ENCODE measurements around the gene EFHD2. TPM values are rescaled to one million over a fixed set of nuclear protein-coding genes. Genes with fewer than 3 reads are reported as not detected.

The EFHD2 gene
- total and polyA plus RNA-seq, 2 of the 8 experiments (the other 6 are each of a cell fraction or from before 2014, with no cell fraction given): 24.4 to 25.1 TPM

DNA sequence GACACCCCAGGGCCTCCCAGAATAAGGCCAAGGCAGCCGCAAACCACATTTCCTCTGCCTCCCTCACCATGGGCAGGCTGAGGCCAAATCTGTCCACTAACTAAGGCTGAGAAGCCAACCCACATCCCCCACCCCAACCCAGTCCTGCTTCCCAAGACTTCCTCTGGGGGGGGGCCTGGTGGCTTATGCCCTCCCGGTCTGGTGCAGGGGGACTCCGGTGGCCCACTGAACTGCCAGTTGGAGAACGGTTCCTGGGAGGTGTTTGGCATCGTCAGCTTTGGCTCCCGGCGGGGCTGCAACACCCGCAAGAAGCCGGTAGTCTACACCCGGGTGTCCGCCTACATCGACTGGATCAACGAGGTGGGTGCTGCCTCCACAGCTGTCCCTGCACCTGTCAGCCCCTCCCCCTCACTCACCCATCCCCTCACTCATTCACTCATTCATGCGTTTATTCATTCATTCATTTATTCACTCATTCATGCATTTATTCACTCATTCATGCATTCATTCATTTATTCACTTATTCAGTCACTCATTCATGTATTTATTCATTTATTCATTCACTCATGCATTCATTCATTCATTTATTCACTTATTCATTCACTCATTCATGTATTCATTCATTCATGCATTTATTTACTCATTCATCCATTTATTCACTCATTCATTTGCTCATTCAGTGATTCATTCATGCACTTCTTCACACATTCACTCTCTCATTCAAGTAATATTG lies 35.9 kb downstream of the EFHD2 start:
- FAIRE-seq (no peak), DNase-seq (ENCODE audit: low read depth in 1 of 2, low spot score in 2 of 2) (no peak)
- H2BK5ac ChIP-seq (ENCODE audit: low read depth, low read length): no peak overlapping the region
- H3K56ac ChIP-seq (replicated peaks; ENCODE audit: insufficient read length, low read depth, low read length): no peak overlapping the region
- H3K36me3 ChIP-seq (ENCODE audit: control insufficient read depth in 2 of 4, insufficient read depth in 4 of 4, low read length in 3 of 4): no peaks in the 10 kb centered on the region
- no peak overlapping the region for H2BK15ac ChIP-seq (ENCODE audit: low read length)
- H2BK120ac ChIP-seq (replicated peaks; ENCODE audit: low read depth, low read length): no peak overlapping the region
- H3K4me1 ChIP-seq (replicated peaks in 1 of 4; ENCODE audit: control insufficient read depth in 3 of 4, insufficient read depth in 4 of 4, low read length in 3 of 4): no peaks in the 10 kb centered on the region
- H3K27me3 ChIP-seq (replicated peaks in 1 of 4; ENCODE audit: control insufficient read depth in 3 of 4, extremely low read depth in 1 of 4, insufficient read depth in 3 of 4, low read length in 3 of 4): no peaks in the 10 kb centered on the region
- H4K20me1 ChIP-seq (replicated peaks in 1 of 2; ENCODE audit: control insufficient read depth in 1 of 2, insufficient read depth in 2 of 2, low read length in 2 of 2): no peaks in the 10 kb centered on the region
- H3K18ac ChIP-seq (ENCODE audit: extremely low read depth, low read length): no peak overlapping the region
- H3K9ac ChIP-seq (replicated peaks in 1 of 4; ENCODE audit: extremely low read depth in 1 of 4, low read depth in 3 of 4, low read length in 3 of 4): no peak overlapping the region
- no peaks in the 10 kb centered on the region; the same call in 1 of the 2 replicates for H3K23me2 ChIP-seq (ENCODE audit: low read depth, low read length)
- H2AK5ac ChIP-seq (ENCODE audit: low read depth, low read length): no peak overlapping the region
- WGBS, 2 experiments (ENCODE audit: extremely low coverage in 1 of 2, insufficient coverage in 1 of 2, insufficient read length in 1 of 2, insufficient replicate concordance in 2 of 2, low coverage in 1 of 2, low lambda C conversion rate in 2 of 2, missing lambda C conversion rate in 1 of 2): 91% methylated on average over 14 of the region's 14 CpGs; no CpG with 5 or more reads in 1 of the 2 experiments
- no peaks in the 10 kb centered on the region for H3K79me2 ChIP-seq (ENCODE audit: control insufficient read depth in 1 of 2, insufficient read depth in 2 of 2, low read length in 2 of 2)
- no peak overlapping the region for H3K4me3 ChIP-seq (ENCODE audit: extremely low read depth in 1 of 4, insufficient read depth in 2 of 4, low read depth in 3 of 4, low read length in 4 of 4)
- no peaks in the 10 kb centered on the region for H3K79me1 ChIP-seq (ENCODE audit: low read depth, low read length)
- POLR2A ChIA-PET (ENCODE audit: partially characterized antibody): no interaction called here
- no peak overlapping the region for H4K5ac ChIP-seq (ENCODE audit: insufficient read length, low read depth, low read length)
- H2BK12ac ChIP-seq (ENCODE audit: low read depth, low read length): no peak overlapping the region
- H4K8ac ChIP-seq (ENCODE audit: extremely low read depth, insufficient read depth, low read length): no peak overlapping the region
- no peak overlapping the region for H4K91ac ChIP-seq (replicated peaks; ENCODE audit: insufficient read length, low read length)
- H3K27ac ChIP-seq (ENCODE audit: low read depth, low read length): no peak overlapping the region
- no peak overlapping the region for H3K4me2 ChIP-seq (ENCODE audit: insufficient read depth in 1 of 2, low read depth in 2 of 2, low read length in 2 of 2)
- no peak overlapping the region for H3K23ac ChIP-seq (ENCODE audit: insufficient read length)
- no peak overlapping the region for H3K4ac ChIP-seq (replicated peaks; ENCODE audit: insufficient read length, low read depth, low read length)
- H2AFZ ChIP-seq (ENCODE audit: low read length): no peak overlapping the region
- no peak overlapping the region for H2BK20ac ChIP-seq (ENCODE audit: low read length)
- CTCF ChIA-PET (ENCODE audit: partially characterized antibody): interaction anchor here (0.7 to 2.2 kb wide), 3 partner anchors 10 to 122 kb away, joined by 4 to 6 read pairs (median 6); no protein-coding TSS in a partner anchor
- no peaks in the 10 kb centered on the region for H3K9me3 ChIP-seq (ENCODE audit: insufficient read depth in 2 of 2, low read depth in 1 of 2, low read length in 1 of 2)
- no peak overlapping the region for H3K14ac ChIP-seq (ENCODE audit: insufficient read length)
- TF ChIP-seq, protein P1, sequence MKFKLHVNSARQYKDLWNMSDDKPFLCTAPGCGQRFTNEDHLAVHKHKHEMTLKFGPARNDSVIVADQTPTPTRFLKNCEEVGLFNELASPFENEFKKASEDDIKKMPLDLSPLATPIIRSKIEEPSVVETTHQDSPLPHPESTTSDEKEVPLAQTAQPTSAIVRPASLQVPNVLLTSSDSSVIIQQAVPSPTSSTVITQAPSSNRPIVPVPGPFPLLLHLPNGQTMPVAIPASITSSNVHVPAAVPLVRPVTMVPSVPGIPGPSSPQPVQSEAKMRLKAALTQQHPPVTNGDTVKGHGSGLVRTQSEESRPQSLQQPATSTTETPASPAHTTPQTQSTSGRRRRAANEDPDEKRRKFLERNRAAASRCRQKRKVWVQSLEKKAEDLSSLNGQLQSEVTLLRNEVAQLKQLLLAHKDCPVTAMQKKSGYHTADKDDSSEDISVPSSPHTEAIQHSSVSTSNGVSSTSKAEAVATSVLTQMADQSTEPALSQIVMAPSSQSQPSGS (IDR thresholded peaks at IDR 0.05; ENCODE audit: low read length): no peak
- no peak for TF ChIP-seq POLR2A (IDR thresholded peaks at IDR 0.05; ENCODE audit: control extremely low read depth in 1 of 2, low read depth in 2 of 2, low read length in 2 of 2)
- no peak for TF ChIP-seq JUN (IDR thresholded peaks at IDR 0.05; ENCODE audit: low read depth, low read length)
- TF ChIP-seq RXRA (IDR thresholded peaks at IDR 0.05; ENCODE audit: insufficient read depth, low read depth, low read length): no peak
- TF ChIP-seq CREB1 (IDR thresholded peaks at IDR 0.05): no peak
- TF ChIP-seq CEBPB (IDR thresholded peaks at IDR 0.05; ENCODE audit: low read depth, low read length): no peak
- no peak for TF ChIP-seq ZNF274 (IDR thresholded peaks at IDR 0.05; ENCODE audit: borderline replicate concordance, extremely low read depth, low read length)
- TF ChIP-seq EGR1 (IDR thresholded peaks at IDR 0.05; ENCODE audit: borderline replicate concordance, low read depth, low read length): no peak
- TF ChIP-seq TEAD4 (IDR thresholded peaks at IDR 0.05; ENCODE audit: low read depth, low read length): no peak
- no peak for TF ChIP-seq CHD2 (IDR thresholded peaks at IDR 0.05; ENCODE audit: low read length)
- TF ChIP-seq NANOG (IDR thresholded peaks at IDR 0.05; ENCODE audit: insufficient read depth, low read depth, low read length, poor library complexity, severe bottlenecking): no peak
- no peak for TF ChIP-seq RFX5 (IDR thresholded peaks at IDR 0.05; ENCODE audit: borderline replicate concordance, low read depth, low read length)

Data from H1 (cell line).